Heart left ventricle (tissue), 16 donors: Measurements from ENCODE around the gene PPA2. TPM values are rescaled to one million over a fixed set of nuclear protein-coding genes. Genes with fewer than 3 reads are reported as not detected.
A peak's percentile ranks its signal among the peaks of the same experiment; 100 is the strongest.

Experiments
- ATAC-seq, 4 donors: fragments of 200-7000 bp; cut with Tn5 transposase; one replicate each; pipeline ENCODE4 v1.9.1; 2020 to 2022; ENCODE audit warnings: moderate library complexity in 4 of 4, mild to moderate bottlenecking in 3 of 4, moderate number of reproducible peaks in 1 of 4
- DNase-seq, 5 donors: peaks; one replicate each; pipeline ENCODE4 v3.0.0-alpha.2; 2020
- H3K27ac ChIP-seq, 12 donors: fragments of 200-600 bp; sonication (generic) in 4 of 12; one replicate each; pipeline versions ENCODE4 v1.5.0 to v1.8.0; 2016 to 2022; ENCODE audit warnings: mild to moderate bottlenecking in 2 of 12
- H3K27me3 ChIP-seq, 9 donors: fragments of 200-600 bp; sonication (generic) in 2 of 9; one replicate each; pipeline versions ENCODE4 v1.5.1 to v1.8.0; 2016 to 2022; ENCODE audit warnings: mild to moderate bottlenecking in 3 of 9
- H3K36me3 ChIP-seq, 9 donors: fragments of 200-600 bp; sonication (generic) in 2 of 9; one replicate each; pipeline versions ENCODE4 v1.5.0 to v1.8.0; 2018 to 2022; ENCODE audit warnings: mild to moderate bottlenecking in 2 of 9
- H3K4me1 ChIP-seq, 12 donors: fragments of 200-600 bp; sonication (generic) in 4 of 12; one replicate each; pipeline versions ENCODE4 v1.5.0 to v1.8.0; 2016 to 2022; ENCODE audit warnings: mild to moderate bottlenecking in 3 of 12
- H3K4me3 ChIP-seq, 12 donors: fragments of 200-600 bp; sonication (generic) in 4 of 12; one replicate each; pipeline versions ENCODE4 v1.5.0 to v1.8.0; 2017 to 2022; ENCODE audit warnings: mild to moderate bottlenecking in 9 of 12, moderate library complexity in 4 of 12
- H3K9me3 ChIP-seq, 12 donors: fragments of 200-600 bp; sonication (generic) in 4 of 12; one replicate each; pipeline versions ENCODE4 v1.5.0 to v1.8.0; 2016 to 2022; ENCODE audit warnings: mild to moderate bottlenecking in 1 of 12
- CTCF ChIP-seq, 12 donors: fragments of 200-600 bp; sonication (generic) in 4 of 12; IDR thresholded peaks; one replicate each; pipeline versions ENCODE4 v1.5.0 to v1.8.0; 2018 to 2022; ENCODE audit warnings: antibody characterized with exemption in 12 of 12, mild to moderate bottlenecking in 5 of 12
- POLR2A ChIP-seq, 2 donors: fragments of 450-650 bp; IDR thresholded peaks; one replicate each; pipeline ENCODE4 v1.6.1; 2017; ENCODE audit warnings: antibody characterized with exemption in 2 of 2, mild to moderate bottlenecking in 2 of 2, moderate library complexity in 2 of 2
- WGBS, 4 donors: extraction: QIAGEN DNeasy Blood & Tissue Kit in 2 of 4; methylation state at CpG; one replicate each; pipeline versions ENCODE4 v1.1.5 to v1.1.7; 2013 to 2018; 5-methylcytosine and 5-hydroxymethylcytosine counted together
- intact Hi-C, 10 donors: fragments of 100-400 bp; cut with DNase I; formaldehyde crosslinking; loops; one replicate each; pipeline versions ENCODE4 v1.11.1 to v1.14.2; 2022
- polyA plus RNA-seq, 2 donors: library from polyadenylated mRNA; stranded (reverse); fragments of 200-250 nt; gene quantifications; one replicate each; pipeline ENCODE4 v1.2.3, GENCODE V29; 2013
- total RNA-seq, 9 donors: library from RNA; depleted of rRNA in 2 of 9; stranded (reverse); fragments of >200 nt in 2 of 9; fragmentation: NEBNext Ultra II Directional in 3 of 9; extraction: Animal tissue kit (Norgen Biotek cat#: 25700) in 3 of 9; gene quantifications; one replicate each; pipeline versions ENCODE4 v1.1.0 to v1.2.4, GENCODE V29; 2016 to 2023
- donor health status: ischemic (EF 13 %, LVEDD 7.1; RV severe dilation, severe dysfunction).
- donor health status: healthy with polysubstance abuse.
- donor health status: DM: no; HTN: yes; CAD: no.
- donor health status: DM: no; HTN: no; CAD: no.
- donor health status: ischemic (EF 25% LVEDD 6.9; RV normal size, moderate dysfunction).
- donor health status: ischemic (EF 25% LVEDD 5.7; RV mildly dilated, moderate dysfunction).
- donor health status: healthy.
- donor health status: DM: yes; HTN: yes; CAD: no.
- donor health status: ischemic (EF 35%, LVEDD 5.7; RV mildly dilated, moderate dysfunction).
- donor health status: nonischemic (EF 11% LVEDD 7.7; RV severe dilation, severe dysfunction).
- donor health status: DM: yes; HTN: yes; CAD: no.
- donor health status: PGD.
- donor health status: ischemic (EF 29% LVEDD 5.4; RV normal size, mild dysfunction).
- donor health status: nonischemic (EF 23%, LVEDD 6.1; RV moderate dilation, normal function).

Gene PPA2
- total and polyA plus RNA-seq, 11 donors = 64.1 to 178 (median 87.6) TPM

GRCh38 chr4:105426187-105426897 is 47.5 kb downstream of the PPA2 start:
- Histone ChIP-seq H3K36me3 (peaks cover 0 to 85% (median 33%) of the 10 kb centered on the region in 9 donors), H3K27me3 (no peaks in the 10 kb centered on the region), H3K9me3 (peaks cover 0 to 9% (median 0%) of the 10 kb centered on the region in 12 donors), H3K27ac (no peak overlapping the region), H3K4me3 (no peak overlapping the region), H3K4me1 (no peaks in the 10 kb centered on the region)
- ATAC-seq = no peak
- 86 to 94% (median 93%) methylated on average over 7 to 12 of the region's 12 CpGs for WGBS, 4 donors
- no peak for DNase-seq
- TF ChIP-seq POLR2A (IDR thresholded peaks at IDR 0.05) (no peak), CTCF (IDR thresholded peaks at IDR 0.05) (no peak)
- intact Hi-C loops = no loop called here

- H3K36me3 ChIP-seq = peaks cover 0 to 74% (median 42%) of the 10 kb centered on the region in 9 donors
Observed at GRCh38 chr4:105422207-105422920, 51.5 kb downstream of the PPA2 start.

GRCh38 chr4:105417624-105418023 is 56.2 kb downstream of the PPA2 start:
- Histone ChIP-seq H3K4me3 (no peak overlapping the region), H3K27me3 (no peaks in the 10 kb centered on the region), H3K36me3 (peaks cover 0 to 61% (median 41%) of the 10 kb centered on the region in 9 donors), H3K4me1 (no peaks in the 10 kb centered on the region), H3K9me3 (peaks cover 0 to 2% (median 0%) of the 10 kb centered on the region in 12 donors), H3K27ac (no peak overlapping the region)
- no peak for ATAC-seq
- intact Hi-C loops = no loop called here
- no peak for TF ChIP-seq CTCF (IDR thresholded peaks at IDR 0.05)
- no peak for TF ChIP-seq POLR2A (IDR thresholded peaks at IDR 0.05)
- DNase-seq = no peak
- 93 to 96% (median 95%) methylated on average over 5 of the region's 5 CpGs for WGBS, 4 donors

More at GRCh38 chr4:105422207-105422920, 51.5 kb downstream of the PPA2 start:
- Histone ChIP-seq H3K4me1 (no peaks in the 10 kb centered on the region), H3K27ac (no peak overlapping the region), H3K9me3 (peaks cover 0 to 9% (median 0%) of the 10 kb centered on the region in 12 donors), H3K4me3 (no peak overlapping the region), H3K27me3 (no peaks in the 10 kb centered on the region)
- ATAC-seq (no peak), DNase-seq (no peak)
- 65 to 98% (median 79%) methylated on average over 3 of the region's 3 CpGs for WGBS, 4 donors
- TF ChIP-seq POLR2A (IDR thresholded peaks at IDR 0.05) (no peak), CTCF (IDR thresholded peaks at IDR 0.05) (no peak)
- intact Hi-C loops = no loop called here

GRCh38 chr4:105415281-105415744 is 58.5 kb downstream of the PPA2 start:
- no peak overlapping the region for H3K4me3 ChIP-seq
- DNase-seq (no peak), ATAC-seq (peak in 1 of 4 donors; percentile 50)
- 95 to 97% (median 96%) methylated on average over 12 of the region's 12 CpGs for WGBS, 4 donors
- no peak overlapping the region for H3K27ac ChIP-seq
- peaks cover 0 to 50% (median 24%) of the 10 kb centered on the region in 9 donors for H3K36me3 ChIP-seq
- TF ChIP-seq CTCF (IDR thresholded peaks at IDR 0.05) (no peak), POLR2A (IDR thresholded peaks at IDR 0.05) (no peak)
- H3K9me3 ChIP-seq = peaks cover 0 to 22% (median 3%) of the 10 kb centered on the region in 12 donors
- no peaks in the 10 kb centered on the region for H3K4me1 ChIP-seq
- intact Hi-C loops = no loop called here
- H3K27me3 ChIP-seq = no peaks in the 10 kb centered on the region
